ENCODE data around the gene ANKS6. TPM values are rescaled to one million over a fixed set of nuclear protein-coding genes. Genes with fewer than 3 reads are reported as not detected.

The ANKS6 gene
- total and polyA plus RNA-seq, 10 of the 15 experiments (the other 5 are each of a cell fraction or from before 2014, with no cell fraction given) = 2.0 to 16.2 (median 6.1) TPM

DNA sequence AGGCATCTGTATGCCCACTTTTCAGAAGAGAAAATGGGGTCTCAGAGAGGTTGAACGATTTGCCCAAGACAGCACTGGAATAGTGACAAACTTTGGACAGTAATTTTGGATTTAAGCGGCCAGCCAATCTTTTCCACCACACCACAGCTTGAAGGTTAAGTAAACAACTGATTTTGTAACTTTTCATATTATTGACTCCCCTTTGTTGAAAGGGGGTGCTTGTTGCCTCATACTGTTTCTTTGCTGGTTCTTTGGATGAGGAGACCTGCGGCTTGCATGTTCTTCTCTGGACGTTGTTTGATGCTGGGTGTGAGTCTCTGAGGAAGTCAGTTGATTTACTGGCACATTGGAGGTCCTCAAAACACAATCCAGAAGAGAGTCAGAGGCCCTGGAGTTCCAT is 76.0 kb downstream of the ANKS6 start:
- Histone ChIP-seq H3K9me3 (replicated peaks; ENCODE audit: control insufficient read depth, insufficient read depth, low read length) (no peaks in the 10 kb centered on the region), H2AFZ (ENCODE audit: control insufficient read depth, low read depth, low read length) (no peak overlapping the region), H3K27me3 (replicated peaks in 1 of 2; ENCODE audit: control insufficient read depth in 2 of 2, insufficient read depth in 2 of 2, low read length in 1 of 2) (peaks cover 0 to 2% of the 10 kb centered on the region in 2 experiments; a peak in 2 of 4 replicates), H3K79me2 (ENCODE audit: control insufficient read depth, insufficient read depth, low read length) (no peaks in the 10 kb centered on the region), H3K36me3 (ENCODE audit: control insufficient read depth in 2 of 2, insufficient read depth in 2 of 2, low read length in 1 of 2) (no peaks in the 10 kb centered on the region), H3K9ac (ENCODE audit: control insufficient read depth, insufficient read depth, low read length) (no peak overlapping the region), H3K4me1 (ENCODE audit: control insufficient read depth, insufficient read depth, low read length) (no peaks in the 10 kb centered on the region), H3K4me3 (no peak overlapping the region), H3K4me2 (ENCODE audit: control insufficient read depth, insufficient read depth) (no peak overlapping the region), H4K20me1 (ENCODE audit: control insufficient read depth, insufficient read depth) (no peaks in the 10 kb centered on the region), H3K27ac (ENCODE audit: control insufficient read depth, insufficient read depth) (no peak overlapping the region)
- CTCF ChIA-PET = no interaction called here
- no TSS peak for BruUV-seq (replicated peaks)
- in situ Hi-C loops (cut with MboI) (no loop called here), intact Hi-C loops (cut with micrococcal nuclease; ENCODE audit: unreplicated experiment) (no loop called here)
- 15% methylated on average over 4 of the region's 4 CpGs for WGBS (ENCODE audit: insufficient coverage, insufficient replicate concordance, low lambda C conversion rate, missing lambda C conversion rate)
- SMC1A ChIA-PET (ENCODE audit: uncharacterized antibody, unreplicated experiment) = no interaction called here
- no peak for FAIRE-seq
- ATAC-seq = no peak
- DNase-seq (ENCODE audit: low read depth, low spot score) = no peak
- POLR2A ChIA-PET = no interaction called here
- no peak for TF ChIP-seq RAD51 (IDR thresholded peaks at IDR 0.05)
- TF ChIP-seq, protein P1, sequence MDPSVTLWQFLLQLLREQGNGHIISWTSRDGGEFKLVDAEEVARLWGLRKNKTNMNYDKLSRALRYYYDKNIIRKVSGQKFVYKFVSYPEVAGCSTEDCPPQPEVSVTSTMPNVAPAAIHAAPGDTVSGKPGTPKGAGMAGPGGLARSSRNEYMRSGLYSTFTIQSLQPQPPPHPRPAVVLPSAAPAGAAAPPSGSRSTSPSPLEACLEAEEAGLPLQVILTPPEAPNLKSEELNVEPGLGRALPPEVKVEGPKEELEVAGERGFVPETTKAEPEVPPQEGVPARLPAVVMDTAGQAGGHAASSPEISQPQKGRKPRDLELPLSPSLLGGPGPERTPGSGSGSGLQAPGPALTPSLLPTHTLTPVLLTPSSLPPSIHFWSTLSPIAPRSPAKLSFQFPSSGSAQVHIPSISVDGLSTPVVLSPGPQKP (IDR thresholded peaks at IDR 0.05; ENCODE audit: low read depth, low read length) = no peak
- TF ChIP-seq, protein P2, sequence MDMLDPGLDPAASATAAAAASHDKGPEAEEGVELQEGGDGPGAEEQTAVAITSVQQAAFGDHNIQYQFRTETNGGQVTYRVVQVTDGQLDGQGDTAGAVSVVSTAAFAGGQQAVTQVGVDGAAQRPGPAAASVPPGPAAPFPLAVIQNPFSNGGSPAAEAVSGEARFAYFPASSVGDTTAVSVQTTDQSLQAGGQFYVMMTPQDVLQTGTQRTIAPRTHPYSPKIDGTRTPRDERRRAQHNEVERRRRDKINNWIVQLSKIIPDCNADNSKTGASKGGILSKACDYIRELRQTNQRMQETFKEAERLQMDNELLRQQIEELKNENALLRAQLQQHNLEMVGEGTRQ (IDR thresholded peaks at IDR 0.05; ENCODE audit: borderline replicate concordance, low read depth, low read length) = no peak
- no peak for TF ChIP-seq NFYB (IDR thresholded peaks at IDR 0.05; ENCODE audit: insufficient read depth, low read depth, low read length)
- no peak for TF ChIP-seq MXI1 (IDR thresholded peaks at IDR 0.05; ENCODE audit: low read depth, low read length)
- no peak for TF ChIP-seq TCF3 (IDR thresholded peaks at IDR 0.05; ENCODE audit: borderline replicate concordance, insufficient read depth, low read depth, low read length)
- no peak for TF ChIP-seq BCL11A (IDR thresholded peaks at IDR 0.05; ENCODE audit: low read depth, low read length)
- no peak for TF ChIP-seq TCF7 (IDR thresholded peaks at IDR 0.05; ENCODE audit: borderline replicate concordance)
- no peak for TF ChIP-seq NBN (IDR thresholded peaks at IDR 0.05)
- no peak for TF ChIP-seq ESRRA (IDR thresholded peaks at IDR 0.05; ENCODE audit: low read length)
- TF ChIP-seq, protein P3, sequence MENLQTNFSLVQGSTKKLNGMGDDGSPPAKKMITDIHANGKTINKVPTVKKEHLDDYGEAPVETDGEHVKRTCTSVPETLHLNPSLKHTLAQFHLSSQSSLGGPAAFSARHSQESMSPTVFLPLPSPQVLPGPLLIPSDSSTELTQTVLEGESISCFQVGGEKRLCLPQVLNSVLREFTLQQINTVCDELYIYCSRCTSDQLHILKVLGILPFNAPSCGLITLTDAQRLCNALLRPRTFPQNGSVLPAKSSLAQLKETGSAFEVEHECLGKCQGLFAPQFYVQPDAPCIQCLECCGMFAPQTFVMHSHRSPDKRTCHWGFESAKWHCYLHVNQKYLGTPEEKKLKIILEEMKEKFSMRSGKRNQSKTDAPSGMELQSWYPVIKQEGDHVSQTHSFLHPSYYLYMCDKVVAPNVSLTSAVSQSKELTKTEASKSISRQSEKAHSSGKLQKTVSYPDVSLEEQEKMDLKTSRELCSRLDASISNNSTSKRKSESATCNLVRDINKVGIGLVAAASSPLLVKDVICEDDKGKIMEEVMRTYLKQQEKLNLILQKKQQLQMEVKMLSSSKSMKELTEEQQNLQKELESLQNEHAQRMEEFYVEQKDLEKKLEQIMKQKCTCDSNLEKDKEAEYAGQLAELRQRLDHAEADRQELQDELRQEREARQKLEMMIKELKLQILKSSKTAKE (IDR thresholded peaks at IDR 0.05; ENCODE audit: low read depth, poor library complexity, severe bottlenecking) = no peak
- TF ChIP-seq, protein P4, sequence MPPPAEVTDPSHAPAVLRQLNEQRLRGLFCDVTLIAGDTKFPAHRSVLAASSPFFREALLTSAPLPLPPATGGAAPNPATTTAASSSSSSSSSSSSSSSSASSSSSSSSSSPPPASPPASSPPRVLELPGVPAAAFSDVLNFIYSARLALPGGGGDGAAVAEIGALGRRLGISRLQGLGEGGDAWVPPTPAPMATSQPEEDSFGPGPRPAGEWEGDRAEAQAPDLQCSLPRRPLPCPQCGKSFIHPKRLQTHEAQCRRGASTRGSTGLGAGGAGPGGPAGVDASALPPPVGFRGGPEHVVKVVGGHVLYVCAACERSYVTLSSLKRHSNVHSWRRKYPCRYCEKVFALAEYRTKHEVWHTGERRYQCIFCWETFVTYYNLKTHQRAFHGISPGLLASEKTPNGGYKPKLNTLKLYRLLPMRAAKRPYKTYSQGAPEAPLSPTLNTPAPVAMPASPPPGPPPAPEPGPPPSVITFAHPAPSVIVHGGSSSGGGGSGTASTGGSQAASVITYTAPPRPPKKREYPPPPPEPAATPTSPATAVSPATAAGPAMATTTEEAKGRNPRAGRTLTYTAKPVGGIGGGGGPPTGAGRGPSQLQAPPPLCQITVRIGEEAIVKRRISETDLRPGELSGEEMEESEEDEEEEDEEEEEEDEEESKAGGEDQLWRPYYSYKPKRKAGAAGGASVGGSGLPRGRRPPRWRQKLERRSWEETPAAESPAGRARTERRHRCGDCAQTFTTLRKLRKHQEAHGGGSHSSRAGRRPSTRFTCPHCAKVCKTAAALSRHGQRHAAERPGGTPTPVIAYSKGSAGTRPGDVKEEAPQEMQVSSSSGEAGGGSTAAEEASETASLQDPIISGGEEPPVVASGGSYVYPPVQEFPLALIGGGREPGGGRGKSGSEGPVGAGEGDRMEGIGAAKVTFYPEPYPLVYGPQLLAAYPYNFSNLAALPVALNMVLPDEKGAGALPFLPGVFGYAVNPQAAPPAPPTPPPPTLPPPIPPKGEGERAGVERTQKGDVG (CRISPR knock-in tag; IDR thresholded peaks at IDR 0.05) = no peak
- TF ChIP-seq EP300 (IDR thresholded peaks at IDR 0.05; ENCODE audit: borderline replicate concordance in 1 of 2, control insufficient read depth in 1 of 2, low read depth in 2 of 2, low read length in 2 of 2) = no peak
- TF ChIP-seq RBBP5 (conservative IDR thresholded peaks at IDR 0.05) = no peak
- TF ChIP-seq, protein P5, sequence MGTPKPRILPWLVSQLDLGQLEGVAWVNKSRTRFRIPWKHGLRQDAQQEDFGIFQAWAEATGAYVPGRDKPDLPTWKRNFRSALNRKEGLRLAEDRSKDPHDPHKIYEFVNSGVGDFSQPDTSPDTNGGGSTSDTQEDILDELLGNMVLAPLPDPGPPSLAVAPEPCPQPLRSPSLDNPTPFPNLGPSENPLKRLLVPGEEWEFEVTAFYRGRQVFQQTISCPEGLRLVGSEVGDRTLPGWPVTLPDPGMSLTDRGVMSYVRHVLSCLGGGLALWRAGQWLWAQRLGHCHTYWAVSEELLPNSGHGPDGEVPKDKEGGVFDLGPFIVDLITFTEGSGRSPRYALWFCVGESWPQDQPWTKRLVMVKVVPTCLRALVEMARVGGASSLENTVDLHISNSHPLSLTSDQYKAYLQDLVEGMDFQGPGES (IDR thresholded peaks at IDR 0.05) = no peak
- no peak for TF ChIP-seq MTA3 (IDR thresholded peaks at IDR 0.05; ENCODE audit: borderline replicate concordance, low read length)
- no peak for TF ChIP-seq BRCA1 (IDR thresholded peaks at IDR 0.05; ENCODE audit: low read depth, low read length)
- RAD21 ChIA-PET (ENCODE audit: unreplicated experiment) = no interaction called here
